ENCODE measurements around the gene SZT2.
"Not testable (repeated sequence)": the region's sequence is repeated elsewhere in the genome, so short reads cannot be mapped to it uniquely, and the experiment has no call there.

SZT2 gene

GRCh38 chr1:43465505-43466067 lies 75.9 kb downstream of the SZT2 start:
- H3K9me3 ChIP-seq (ENCODE audit: control insufficient read depth in 1 of 2, low read length in 2 of 2) = no peaks in the 10 kb centered on the region
- H3K4me1 ChIP-seq (ENCODE audit: control insufficient read depth in 1 of 2, insufficient read depth in 2 of 2, low read length in 2 of 2) = peaks cover 16 to 22% of the 10 kb centered on the region in 2 donors
- no peak overlapping the region for H3K4me3 ChIP-seq (ENCODE audit: low read depth in 1 of 2, low read length in 2 of 2)
- H3K27me3 ChIP-seq (ENCODE audit: control insufficient read depth in 1 of 2, insufficient read depth in 2 of 2, low read length in 2 of 2) = no peaks in the 10 kb centered on the region
- no peak overlapping the region for H3K9ac ChIP-seq (ENCODE audit: low read depth in 1 of 2, low read length in 2 of 2)
- H3K27ac ChIP-seq (ENCODE audit: low read depth, low read length) = no peak overlapping the region
- no peaks in the 10 kb centered on the region for H3K36me3 ChIP-seq (ENCODE audit: control insufficient read depth in 1 of 2, insufficient read depth in 2 of 2, low read length in 2 of 2)

- H3K36me3 ChIP-seq (ENCODE audit: control insufficient read depth in 1 of 2, insufficient read depth in 2 of 2, low read length in 2 of 2) = no peaks in the 10 kb centered on the region
- H3K4me3 ChIP-seq (ENCODE audit: low read depth in 1 of 2, low read length in 2 of 2) = no peak overlapping the region
- no peak overlapping the region for H3K27ac ChIP-seq (ENCODE audit: low read depth, low read length)
- no peaks in the 10 kb centered on the region for H3K27me3 ChIP-seq (ENCODE audit: control insufficient read depth in 1 of 2, insufficient read depth in 2 of 2, low read length in 2 of 2)
- H3K4me1 ChIP-seq (ENCODE audit: control insufficient read depth in 1 of 2, insufficient read depth in 2 of 2, low read length in 2 of 2) = peaks cover 16 to 22% of the 10 kb centered on the region in 2 donors
- H3K9me3 ChIP-seq (ENCODE audit: control insufficient read depth in 1 of 2, low read length in 2 of 2) = no peaks in the 10 kb centered on the region
- no peak overlapping the region for H3K9ac ChIP-seq (ENCODE audit: low read depth in 1 of 2, low read length in 2 of 2)
Observed at GRCh38 chr1:43466403-43466802, 76.7 kb downstream of the SZT2 start.

- Histone ChIP-seq H3K4me3 (ENCODE audit: low read depth in 1 of 2, low read length in 2 of 2) (no peak overlapping the region), H3K36me3 (ENCODE audit: control insufficient read depth in 1 of 2, insufficient read depth in 2 of 2, low read length in 2 of 2) (no peaks in the 10 kb centered on the region), H3K9ac (ENCODE audit: low read depth in 1 of 2, low read length in 2 of 2) (no peak overlapping the region), H3K9me3 (ENCODE audit: control insufficient read depth in 1 of 2, low read length in 2 of 2) (no peaks in the 10 kb centered on the region), H3K27me3 (ENCODE audit: control insufficient read depth in 1 of 2, insufficient read depth in 2 of 2, low read length in 2 of 2) (no peaks in the 10 kb centered on the region), H3K27ac (ENCODE audit: low read depth, low read length) (no peak overlapping the region), H3K4me1 (ENCODE audit: control insufficient read depth in 1 of 2, insufficient read depth in 2 of 2, low read length in 2 of 2) (peaks cover 16 to 20% of the 10 kb centered on the region in 2 donors)
Observed at GRCh38 chr1:43468414-43468813, 78.7 kb downstream of the SZT2 start.

GRCh38 chr1:43469932-43470331 lies 80.2 kb downstream of the SZT2 start:
- Histone ChIP-seq H3K4me1 (ENCODE audit: control insufficient read depth in 1 of 2, insufficient read depth in 2 of 2, low read length in 2 of 2) (peaks cover 16 to 17% of the 10 kb centered on the region in 2 donors), H3K4me3 (ENCODE audit: low read depth in 1 of 2, low read length in 2 of 2) (no peak overlapping the region), H3K27me3 (ENCODE audit: control insufficient read depth in 1 of 2, insufficient read depth in 2 of 2, low read length in 2 of 2) (no peaks in the 10 kb centered on the region), H3K36me3 (ENCODE audit: control insufficient read depth in 1 of 2, insufficient read depth in 2 of 2, low read length in 2 of 2) (no peaks in the 10 kb centered on the region), H3K9ac (ENCODE audit: low read depth in 1 of 2, low read length in 2 of 2) (no peak overlapping the region), H3K27ac (ENCODE audit: low read depth, low read length) (no peak overlapping the region), H3K9me3 (ENCODE audit: control insufficient read depth in 1 of 2, low read length in 2 of 2) (no peaks in the 10 kb centered on the region)

- H3K4me3 ChIP-seq (ENCODE audit: low read depth in 1 of 2, low read length in 2 of 2) = no peak overlapping the region
- no peaks in the 10 kb centered on the region for H3K36me3 ChIP-seq (ENCODE audit: control insufficient read depth in 1 of 2, insufficient read depth in 2 of 2, low read length in 2 of 2)
- H3K9ac ChIP-seq (ENCODE audit: low read depth in 1 of 2, low read length in 2 of 2) = no peak overlapping the region
- no peak overlapping the region for H3K27ac ChIP-seq (ENCODE audit: low read depth, low read length)
- H3K4me1 ChIP-seq (ENCODE audit: control insufficient read depth in 1 of 2, insufficient read depth in 2 of 2, low read length in 2 of 2) = no peaks in the 10 kb centered on the region
- no peaks in the 10 kb centered on the region for H3K9me3 ChIP-seq (ENCODE audit: control insufficient read depth in 1 of 2, low read length in 2 of 2)
- no peaks in the 10 kb centered on the region for H3K27me3 ChIP-seq (ENCODE audit: control insufficient read depth in 1 of 2, insufficient read depth in 2 of 2, low read length in 2 of 2)
Observed at GRCh38 chr1:43472087-43472462, 82.4 kb downstream of the SZT2 start.

- H3K4me3 ChIP-seq (ENCODE audit: low read depth in 1 of 2, low read length in 2 of 2); H3K9ac ChIP-seq (ENCODE audit: low read depth in 1 of 2, low read length in 2 of 2); H3K9me3 ChIP-seq (ENCODE audit: control insufficient read depth in 1 of 2, low read length in 2 of 2); H3K36me3 ChIP-seq (ENCODE audit: control insufficient read depth in 1 of 2, insufficient read depth in 2 of 2, low read length in 2 of 2); H3K4me1 ChIP-seq (ENCODE audit: control insufficient read depth in 1 of 2, insufficient read depth in 2 of 2, low read length in 2 of 2); H3K27me3 ChIP-seq (ENCODE audit: control insufficient read depth in 1 of 2, insufficient read depth in 2 of 2, low read length in 2 of 2); H3K27ac ChIP-seq (ENCODE audit: low read depth, low read length): not testable (repeated sequence)
Observed at GRCh38 chr1:43472463-43473151, 82.9 kb downstream of the SZT2 start.

- H3K4me1 ChIP-seq (ENCODE audit: control insufficient read depth in 1 of 2, insufficient read depth in 2 of 2, low read length in 2 of 2) = no peaks in the 10 kb centered on the region
- H3K27me3 ChIP-seq (ENCODE audit: control insufficient read depth in 1 of 2, insufficient read depth in 2 of 2, low read length in 2 of 2) = no peaks in the 10 kb centered on the region
- H3K36me3 ChIP-seq (ENCODE audit: control insufficient read depth in 1 of 2, insufficient read depth in 2 of 2, low read length in 2 of 2) = no peaks in the 10 kb centered on the region
- no peak overlapping the region for H3K4me3 ChIP-seq (ENCODE audit: low read depth in 1 of 2, low read length in 2 of 2)
- H3K9ac ChIP-seq (ENCODE audit: low read depth in 1 of 2, low read length in 2 of 2) = no peak overlapping the region
- H3K27ac ChIP-seq (ENCODE audit: low read depth, low read length) = no peak overlapping the region
- H3K9me3 ChIP-seq (ENCODE audit: control insufficient read depth in 1 of 2, low read length in 2 of 2) = no peaks in the 10 kb centered on the region
Observed at GRCh38 chr1:43473463-43473862, 83.8 kb downstream of the SZT2 start.

- not testable (repeated sequence) for H3K9ac ChIP-seq (ENCODE audit: low read depth in 1 of 2, low read length in 2 of 2)
Observed at GRCh38 chr1:43475611-43476401, 86.1 kb downstream of the SZT2 start.

GRCh38 chr1:43477716-43478115 lies 88.0 kb downstream of the SZT2 start:
- Histone ChIP-seq H3K4me1 (ENCODE audit: control insufficient read depth in 1 of 2, insufficient read depth in 2 of 2, low read length in 2 of 2) (no peaks in the 10 kb centered on the region), H3K27me3 (ENCODE audit: control insufficient read depth in 1 of 2, insufficient read depth in 2 of 2, low read length in 2 of 2) (no peaks in the 10 kb centered on the region), H3K27ac (ENCODE audit: low read depth, low read length) (no peak overlapping the region), H3K9ac (ENCODE audit: low read depth in 1 of 2, low read length in 2 of 2) (no peak overlapping the region), H3K9me3 (ENCODE audit: control insufficient read depth in 1 of 2, low read length in 2 of 2) (no peaks in the 10 kb centered on the region), H3K4me3 (ENCODE audit: low read depth in 1 of 2, low read length in 2 of 2) (no peak overlapping the region), H3K36me3 (ENCODE audit: control insufficient read depth in 1 of 2, insufficient read depth in 2 of 2, low read length in 2 of 2) (no peaks in the 10 kb centered on the region)

More at GRCh38 chr1:43475611-43476401, 86.1 kb downstream of the SZT2 start:
- not testable (repeated sequence) for H3K36me3 ChIP-seq (ENCODE audit: control insufficient read depth in 1 of 2, insufficient read depth in 2 of 2, low read length in 2 of 2); H3K4me1 ChIP-seq (ENCODE audit: control insufficient read depth in 1 of 2, insufficient read depth in 2 of 2, low read length in 2 of 2); H3K9me3 ChIP-seq (ENCODE audit: control insufficient read depth in 1 of 2, low read length in 2 of 2); H3K27me3 ChIP-seq (ENCODE audit: control insufficient read depth in 1 of 2, insufficient read depth in 2 of 2, low read length in 2 of 2); H3K4me3 ChIP-seq (ENCODE audit: low read depth in 1 of 2, low read length in 2 of 2); H3K27ac ChIP-seq (ENCODE audit: low read depth, low read length)

GRCh38 chr1:43479414-43479813 lies 89.7 kb downstream of the SZT2 start:
- H3K4me3 ChIP-seq (ENCODE audit: low read depth in 1 of 2, low read length in 2 of 2) = no peak overlapping the region

More at GRCh38 chr1:43479414-43479813, 89.7 kb downstream of the SZT2 start:
- Histone ChIP-seq H3K9ac (ENCODE audit: low read depth in 1 of 2, low read length in 2 of 2) (no peak overlapping the region), H3K9me3 (ENCODE audit: control insufficient read depth in 1 of 2, low read length in 2 of 2) (no peaks in the 10 kb centered on the region), H3K27ac (ENCODE audit: low read depth, low read length) (no peak overlapping the region), H3K36me3 (ENCODE audit: control insufficient read depth in 1 of 2, insufficient read depth in 2 of 2, low read length in 2 of 2) (no peaks in the 10 kb centered on the region), H3K27me3 (ENCODE audit: control insufficient read depth in 1 of 2, insufficient read depth in 2 of 2, low read length in 2 of 2) (no peaks in the 10 kb centered on the region), H3K4me1 (ENCODE audit: control insufficient read depth in 1 of 2, insufficient read depth in 2 of 2, low read length in 2 of 2) (no peaks in the 10 kb centered on the region)
